ENCODE data around the gene MMS22L. TPM values are rescaled to one million over a fixed set of nuclear protein-coding genes. Genes with fewer than 3 reads are reported as not detected.
"Not testable (repeated sequence)": the region's sequence is repeated elsewhere in the genome, so short reads cannot be mapped to it uniquely, and the experiment has no call there.

Gene MMS22L
- total RNA-seq, 2 experiments from 2014 or later, result 41.7 to 45.1 TPM

DNA sequence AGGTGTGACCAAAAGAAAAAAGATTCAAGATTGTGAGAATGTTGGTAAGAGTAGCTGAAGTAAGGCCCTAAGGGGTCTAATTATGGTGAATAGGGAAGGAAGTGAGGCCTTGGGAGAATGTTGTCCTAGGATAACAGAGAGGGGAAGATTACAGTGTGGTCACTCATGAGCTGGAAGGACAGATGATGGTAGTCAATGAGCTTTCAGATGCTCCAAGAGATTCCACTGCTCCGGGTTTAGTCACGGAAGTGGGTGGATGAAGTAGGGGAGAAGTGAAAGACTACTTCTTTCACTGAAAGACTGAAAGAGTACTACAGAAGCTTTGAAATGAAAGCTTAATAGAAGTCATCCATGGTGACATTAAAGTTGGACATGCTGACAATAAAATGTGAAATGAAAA, 108.5 kb downstream of the MMS22L start:
- Mint-ChIP-seq H3K36me3 (ENCODE audit: low read depth) (peaks cover 31% of the 10 kb centered on the region), H3K4me3 (no peak overlapping the region), H3K9me3 (ENCODE audit: insufficient read depth) (no peaks in the 10 kb centered on the region), H3K4me1 (ENCODE audit: low read depth) (no peaks in the 10 kb centered on the region), H3K27ac (no peak overlapping the region), H3K27me3 (ENCODE audit: low read depth) (no peaks in the 10 kb centered on the region)
- CTCF ChIA-PET, result interaction anchor here (0.8 to 2.4 kb wide), 3 partner anchors 12 to 27 kb away, joined by 3 to 12 read pairs (median 3); no protein-coding TSS in a partner anchor
- DNase-seq (no peak), ATAC-seq (no peak)
- POLR2A ChIA-PET, result no interaction called here

DNA sequence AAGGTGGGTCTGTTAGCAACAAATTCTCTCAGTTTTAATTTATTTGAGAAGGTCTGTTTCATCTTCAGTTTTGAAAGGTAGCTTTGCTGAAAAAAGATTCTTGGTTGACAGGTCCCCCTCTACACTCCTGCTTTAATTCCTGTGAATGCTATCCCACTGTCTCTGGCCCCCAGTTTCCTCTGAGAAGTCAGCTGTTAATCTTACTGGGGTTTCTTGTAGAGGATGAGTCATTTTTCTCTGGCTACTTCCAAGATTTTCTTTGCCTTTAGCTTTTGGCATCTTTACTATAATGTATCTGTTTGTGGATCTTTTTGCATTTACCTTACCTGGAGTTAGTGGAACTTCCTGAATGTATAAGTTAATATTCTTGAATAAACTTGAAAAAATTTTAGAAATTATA, 122.7 kb downstream of the MMS22L start:
- ChIA-PET POLR2A (no interaction called here), CTCF (no interaction called here)
- Mint-ChIP-seq H3K27ac (no peak overlapping the region), H3K4me3 (no peak overlapping the region), H3K36me3 (ENCODE audit: low read depth) (peaks cover 73% of the 10 kb centered on the region), H3K9me3 (ENCODE audit: insufficient read depth) (peaks cover 12% of the 10 kb centered on the region), H3K27me3 (ENCODE audit: low read depth) (no peaks in the 10 kb centered on the region), H3K4me1 (ENCODE audit: low read depth) (no peaks in the 10 kb centered on the region)
- no peak for ATAC-seq
- no peak for DNase-seq

DNA sequence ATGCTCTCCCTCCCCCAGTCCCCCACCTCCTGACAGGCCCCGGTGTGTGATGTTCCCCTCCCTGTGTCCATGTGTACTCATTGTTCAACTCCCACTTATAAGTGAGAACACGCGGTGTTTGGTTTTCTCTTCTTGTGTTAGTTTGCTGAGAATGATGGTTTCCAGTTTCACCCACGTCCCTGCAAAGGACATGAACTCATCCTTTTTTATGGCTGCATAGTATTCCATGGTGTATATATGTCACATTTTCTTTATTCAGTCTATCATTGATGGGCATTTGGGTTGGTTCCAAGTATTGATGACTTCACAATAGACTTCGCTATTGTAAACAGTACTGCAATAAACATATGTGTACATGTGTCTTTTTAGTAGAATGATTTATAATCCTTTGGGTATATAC, 127.6 kb downstream of the MMS22L start:
- H3K27me3 Mint-ChIP-seq (ENCODE audit: low read depth); ATAC-seq; CTCF ChIA-PET; POLR2A ChIA-PET; H3K27ac Mint-ChIP-seq; H3K4me3 Mint-ChIP-seq; DNase-seq; H3K9me3 Mint-ChIP-seq (ENCODE audit: insufficient read depth); H3K4me1 Mint-ChIP-seq (ENCODE audit: low read depth): not testable (repeated sequence)
- H3K36me3 Mint-ChIP-seq (ENCODE audit: low read depth), result peaks cover 53% of the 10 kb centered on the region

DNA sequence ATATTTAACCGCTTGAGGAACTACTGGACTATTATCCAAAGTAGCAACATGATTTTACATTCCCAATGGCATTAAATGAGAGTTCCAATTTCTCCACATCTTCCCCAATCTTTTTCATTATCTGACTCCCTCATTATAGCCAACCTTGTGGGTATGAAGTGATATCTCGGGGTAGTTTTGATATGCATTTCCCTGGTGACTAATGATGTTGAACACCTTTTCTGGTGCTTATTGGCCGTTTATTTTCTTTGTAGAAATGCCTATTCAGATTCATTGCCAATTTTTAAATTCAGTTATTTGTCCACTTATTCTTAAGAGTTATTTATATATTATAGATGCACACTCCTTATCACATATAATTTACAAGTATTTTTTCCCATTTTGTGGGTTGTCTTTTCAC, 129.0 kb downstream of the MMS22L start:
- Mint-ChIP-seq H3K27ac (no peak overlapping the region), H3K4me1 (ENCODE audit: low read depth) (no peaks in the 10 kb centered on the region), H3K9me3 (ENCODE audit: insufficient read depth) (peaks cover 5% of the 10 kb centered on the region), H3K27me3 (ENCODE audit: low read depth) (no peaks in the 10 kb centered on the region), H3K36me3 (ENCODE audit: low read depth) (peaks cover 54% of the 10 kb centered on the region), H3K4me3 (no peak overlapping the region)
- ChIA-PET CTCF (no interaction called here), POLR2A (no interaction called here)
- DNase-seq (no peak), ATAC-seq (no peak)

DNA sequence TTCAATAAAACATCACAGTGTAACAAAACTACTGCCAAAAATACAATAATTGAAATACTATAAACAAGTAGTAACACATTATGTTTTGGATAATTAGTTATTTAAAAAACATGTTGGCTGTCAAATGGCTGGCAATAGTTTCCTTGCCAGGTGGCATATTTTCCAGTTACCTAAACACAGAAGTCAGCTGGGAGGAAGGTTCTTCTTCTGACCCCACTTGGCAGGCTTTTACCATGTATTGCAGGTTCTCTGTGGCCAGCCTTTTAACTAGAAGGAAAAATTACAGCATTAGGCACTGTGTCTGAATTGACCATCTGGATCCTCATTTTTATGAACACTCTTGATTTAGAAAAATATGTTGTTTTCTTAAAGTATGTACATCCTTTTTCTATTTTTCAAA, 131.4 kb downstream of the MMS22L start:
- Mint-ChIP-seq H3K36me3 (ENCODE audit: low read depth) (peaks cover 35% of the 10 kb centered on the region), H3K9me3 (ENCODE audit: insufficient read depth) (peaks cover 1% of the 10 kb centered on the region), H3K27me3 (ENCODE audit: low read depth) (no peaks in the 10 kb centered on the region), H3K4me1 (ENCODE audit: low read depth) (no peaks in the 10 kb centered on the region), H3K27ac (no peak overlapping the region), H3K4me3 (no peak overlapping the region)
- CTCF ChIA-PET, result no interaction called here
- no peak for DNase-seq
- POLR2A ChIA-PET, result no interaction called here
- ATAC-seq, result no peak

DNA sequence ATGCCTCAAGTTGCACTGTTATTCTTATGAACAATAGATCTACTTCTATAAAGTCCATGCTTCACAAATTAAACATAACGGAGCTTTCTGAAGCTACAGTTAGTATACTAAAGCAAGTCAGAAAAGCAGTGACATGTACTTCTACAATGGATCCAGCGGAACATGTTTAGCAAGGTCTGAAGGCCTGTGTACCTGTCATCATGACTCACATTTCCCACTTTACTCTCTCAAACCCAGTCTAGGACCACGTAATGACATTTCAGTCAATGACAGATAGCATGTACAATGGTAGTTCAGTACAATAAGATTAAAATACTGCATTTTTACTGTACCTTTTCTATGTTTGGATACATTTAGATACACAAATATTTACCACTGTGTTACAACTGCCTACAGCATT, 132.1 kb downstream of the MMS22L start:
- Mint-ChIP-seq H3K9me3 (ENCODE audit: insufficient read depth) (no peaks in the 10 kb centered on the region), H3K36me3 (ENCODE audit: low read depth) (peaks cover 31% of the 10 kb centered on the region), H3K4me1 (ENCODE audit: low read depth) (no peaks in the 10 kb centered on the region), H3K4me3 (no peak overlapping the region), H3K27me3 (ENCODE audit: low read depth) (no peaks in the 10 kb centered on the region), H3K27ac (no peak overlapping the region)
- DNase-seq, result no peak
- CTCF ChIA-PET, result no interaction called here
- POLR2A ChIA-PET, result no interaction called here
- no peak for ATAC-seq

DNA sequence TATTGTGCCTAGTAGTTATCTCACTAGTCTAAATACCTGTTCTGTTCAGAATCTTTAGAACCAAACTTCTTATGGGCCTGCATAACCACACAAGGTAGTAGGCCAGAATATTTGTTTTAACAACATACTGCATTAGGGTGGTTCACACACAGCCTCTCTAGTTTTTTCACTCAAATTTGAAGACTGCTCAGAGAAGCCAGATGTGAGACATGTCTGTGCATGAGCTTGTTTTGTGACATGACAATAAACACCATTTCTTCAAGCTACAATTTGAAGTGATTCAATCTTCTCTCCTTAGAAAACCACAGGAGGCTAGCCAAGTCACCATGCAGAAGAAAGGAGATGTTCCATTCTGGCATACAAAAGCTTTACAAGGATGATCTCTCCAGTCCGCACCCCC, 135.6 kb downstream of the MMS22L start:
- DNase-seq, result no peak
- Mint-ChIP-seq H3K4me1 (ENCODE audit: low read depth) (no peaks in the 10 kb centered on the region), H3K27me3 (ENCODE audit: low read depth) (no peaks in the 10 kb centered on the region), H3K27ac (no peak overlapping the region), H3K4me3 (no peak overlapping the region), H3K9me3 (ENCODE audit: insufficient read depth) (no peaks in the 10 kb centered on the region), H3K36me3 (ENCODE audit: low read depth) (peaks cover 41% of the 10 kb centered on the region)
- ChIA-PET POLR2A (no interaction called here), CTCF (no interaction called here)
- ATAC-seq, result no peak

DNA sequence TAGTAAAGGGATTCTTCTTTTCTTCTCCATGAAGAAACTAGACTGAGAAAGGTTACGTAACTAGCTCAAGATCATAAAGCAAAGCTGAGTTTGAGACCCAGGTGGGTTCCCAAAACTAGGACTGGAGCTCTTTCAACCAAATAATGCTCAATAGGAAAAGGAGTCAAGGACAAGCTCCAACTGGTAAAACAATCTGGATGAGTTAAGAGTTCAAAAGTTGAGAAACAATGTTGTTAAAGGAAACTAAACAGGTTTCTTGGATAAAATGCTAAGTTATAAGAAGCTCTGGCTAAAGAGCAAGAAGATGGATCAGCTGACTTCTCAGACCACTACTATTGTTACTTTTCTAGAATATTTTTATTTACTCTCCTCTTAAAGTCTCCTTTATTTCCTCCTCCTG, 137.3 kb downstream of the MMS22L start:
- Mint-ChIP-seq H3K27me3 (ENCODE audit: low read depth) (no peaks in the 10 kb centered on the region), H3K4me1 (ENCODE audit: low read depth) (no peaks in the 10 kb centered on the region), H3K36me3 (ENCODE audit: low read depth) (peaks cover 34% of the 10 kb centered on the region), H3K27ac (no peak overlapping the region), H3K4me3 (no peak overlapping the region), H3K9me3 (ENCODE audit: insufficient read depth) (no peaks in the 10 kb centered on the region)
- CTCF ChIA-PET, result interaction anchor here (1.2 kb wide), 1 partner anchor 36 kb away, joined by 3 read pairs; no protein-coding TSS in a partner anchor
- DNase-seq (no peak), ATAC-seq (no peak)
- POLR2A ChIA-PET, result no interaction called here

DNA sequence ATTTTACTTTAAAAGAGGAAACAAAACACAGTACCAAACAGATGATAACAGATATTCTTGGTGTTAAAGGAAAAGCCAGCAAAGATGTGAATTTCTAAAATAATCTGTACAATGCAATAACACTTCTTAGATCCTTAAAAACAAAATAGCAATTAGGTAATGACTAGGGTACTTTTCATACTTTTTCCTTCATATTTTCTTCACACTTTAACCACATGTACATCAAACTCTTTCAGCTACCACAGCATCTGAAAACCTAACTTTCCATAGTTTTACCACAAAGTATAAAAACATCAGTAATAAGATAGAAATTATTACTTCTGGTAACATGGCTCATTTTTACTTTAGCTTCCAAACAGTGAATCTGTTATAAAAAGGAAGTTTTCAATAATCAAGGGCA, 141.3 kb downstream of the MMS22L start:
- Mint-ChIP-seq H3K4me3 (no peak overlapping the region), H3K9me3 (ENCODE audit: insufficient read depth) (no peaks in the 10 kb centered on the region), H3K36me3 (ENCODE audit: low read depth) (peaks cover 20% of the 10 kb centered on the region), H3K27ac (no peak overlapping the region), H3K4me1 (ENCODE audit: low read depth) (no peaks in the 10 kb centered on the region), H3K27me3 (ENCODE audit: low read depth) (no peaks in the 10 kb centered on the region)
- ATAC-seq (no peak), DNase-seq (no peak)
- POLR2A ChIA-PET, result interaction anchor here (1.7 kb wide), 1 partner anchor 10 kb away, joined by 4 read pairs; no protein-coding TSS in a partner anchor
- CTCF ChIA-PET, result no interaction called here

DNA sequence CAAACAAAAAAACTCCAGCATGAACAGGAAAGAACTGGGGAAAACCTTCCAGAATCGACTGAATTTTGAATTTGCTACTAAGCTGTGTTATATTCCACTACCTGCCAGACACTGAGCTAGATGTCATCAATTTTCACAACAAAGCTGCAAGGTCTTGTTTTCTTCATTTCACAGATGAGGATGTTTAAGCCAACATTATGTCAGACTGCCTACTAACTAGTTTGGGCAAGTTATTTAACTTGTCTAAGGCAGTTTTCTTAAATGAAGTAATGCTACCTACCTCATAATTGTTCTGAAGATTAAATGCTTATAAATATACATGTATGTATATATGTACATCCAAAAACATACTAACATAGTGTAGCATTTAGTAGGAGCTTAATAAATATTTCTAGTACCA, 144.4 kb downstream of the MMS22L start:
- no peak for ATAC-seq
- H3K27me3 Mint-ChIP-seq (ENCODE audit: low read depth), result no peaks in the 10 kb centered on the region
- POLR2A ChIA-PET, result no interaction called here
- DNase-seq, result no peak
- H3K9me3 Mint-ChIP-seq (ENCODE audit: insufficient read depth), result no peaks in the 10 kb centered on the region
- CTCF ChIA-PET, result interaction anchor here (0.6 to 0.9 kb wide), 2 partner anchors 11 to 79 kb away, joined by 3 to 5 read pairs; no protein-coding TSS in a partner anchor
- H3K36me3 Mint-ChIP-seq (ENCODE audit: low read depth), result peaks cover 5% of the 10 kb centered on the region
- H3K27ac Mint-ChIP-seq, result no peak overlapping the region
- H3K4me1 Mint-ChIP-seq (ENCODE audit: low read depth), result no peaks in the 10 kb centered on the region
- no peak overlapping the region for H3K4me3 Mint-ChIP-seq

DNA sequence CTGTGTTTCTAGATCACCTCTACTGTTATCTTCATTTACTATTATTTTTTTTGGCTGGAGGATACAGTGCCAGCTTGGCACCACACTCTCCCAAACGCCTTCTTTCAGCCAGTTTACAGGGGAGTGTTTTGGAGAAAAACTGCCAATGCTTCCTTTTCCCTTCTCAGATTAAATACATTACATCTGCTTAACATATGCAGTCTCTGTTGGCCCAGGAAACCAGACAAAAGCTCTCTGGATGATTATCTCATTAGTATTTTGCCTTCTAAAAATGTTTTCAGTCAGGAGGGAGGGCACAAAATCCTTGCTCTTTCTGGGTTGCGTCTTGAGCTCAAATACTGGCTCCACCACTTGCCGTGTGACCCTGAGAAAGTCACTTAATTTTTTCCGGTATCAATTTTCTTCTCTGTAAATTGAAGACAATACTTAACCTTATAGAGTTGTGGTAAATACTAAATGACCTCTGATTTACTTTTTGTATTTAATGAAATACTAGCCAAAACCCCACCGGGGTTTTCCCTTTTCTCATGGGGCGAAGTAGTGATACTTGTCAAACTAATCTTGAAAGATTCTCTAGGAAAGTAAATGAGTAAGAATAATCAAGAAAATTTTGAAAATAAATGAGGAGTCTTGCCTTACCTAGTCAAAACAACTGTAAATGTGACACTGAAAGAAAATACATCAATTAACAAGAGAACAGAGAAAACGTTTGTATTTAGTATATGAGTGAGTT, 146.2 kb downstream of the MMS22L start:
- ATAC-seq (no peak), DNase-seq (no peak)
- no peak overlapping the region for H3K27ac Mint-ChIP-seq
- ChIA-PET POLR2A (no interaction called here), CTCF (no interaction called here)
- H3K27me3 Mint-ChIP-seq (ENCODE audit: low read depth), result no peaks in the 10 kb centered on the region
- H3K9me3 Mint-ChIP-seq (ENCODE audit: insufficient read depth), result no peaks in the 10 kb centered on the region
- H3K4me3 Mint-ChIP-seq, result no peak overlapping the region
- H3K4me1 Mint-ChIP-seq (ENCODE audit: low read depth), result no peaks in the 10 kb centered on the region
- H3K36me3 Mint-ChIP-seq (ENCODE audit: low read depth), result no peaks in the 10 kb centered on the region

DNA sequence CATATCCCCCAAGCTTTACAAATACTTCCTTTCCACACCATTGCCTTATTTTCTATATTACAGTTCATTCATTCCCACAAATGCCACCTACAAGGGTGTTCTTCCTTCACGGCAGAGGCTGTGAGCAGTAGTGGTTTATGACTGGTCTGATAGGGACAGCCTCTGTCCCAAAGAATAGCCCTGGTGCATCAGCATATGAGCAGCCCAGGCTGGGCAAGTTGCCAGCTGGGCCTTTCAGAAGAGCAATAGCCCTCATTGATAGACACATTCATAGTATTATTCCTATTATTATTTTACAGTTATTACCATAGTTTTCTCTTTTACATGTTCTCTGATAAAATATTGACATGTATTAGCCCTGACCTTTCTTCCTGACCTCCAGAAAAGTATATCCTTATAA, 149.9 kb downstream of the MMS22L start:
- ATAC-seq (no peak), DNase-seq (no peak)
- Mint-ChIP-seq H3K4me3 (no peak overlapping the region), H3K27ac (no peak overlapping the region), H3K4me1 (ENCODE audit: low read depth) (no peaks in the 10 kb centered on the region), H3K36me3 (ENCODE audit: low read depth) (no peaks in the 10 kb centered on the region), H3K9me3 (ENCODE audit: insufficient read depth) (no peaks in the 10 kb centered on the region), H3K27me3 (ENCODE audit: low read depth) (no peaks in the 10 kb centered on the region)
- CTCF ChIA-PET, result no interaction called here
- POLR2A ChIA-PET, result no interaction called here

DNA sequence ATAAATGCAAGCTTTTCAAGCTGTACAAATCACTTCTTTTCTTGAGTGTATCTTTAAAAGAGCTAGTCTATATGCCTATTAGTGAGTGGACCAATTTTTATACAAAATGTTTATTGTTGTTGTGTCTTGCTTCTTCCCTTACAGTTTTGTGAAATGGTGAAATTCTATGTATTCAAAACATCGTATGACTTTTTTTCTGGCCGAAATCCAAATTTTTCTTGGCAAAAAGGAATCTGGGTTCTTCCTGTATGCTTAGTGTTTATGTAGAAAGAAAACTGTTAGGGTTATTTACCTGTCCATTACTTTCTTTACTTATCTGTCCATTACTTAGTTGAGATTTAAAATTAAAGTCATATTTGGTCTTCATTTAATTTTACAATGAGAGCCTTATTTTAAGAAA, 153.9 kb downstream of the MMS22L start:
- ChIA-PET CTCF (interaction anchor here (1.1 kb wide), 1 partner anchor 8 kb away, joined by 3 read pairs; no protein-coding TSS in a partner anchor), POLR2A (no interaction called here)
- Mint-ChIP-seq H3K4me1 (ENCODE audit: low read depth) (no peaks in the 10 kb centered on the region), H3K36me3 (ENCODE audit: low read depth) (no peaks in the 10 kb centered on the region), H3K9me3 (ENCODE audit: insufficient read depth) (no peaks in the 10 kb centered on the region), H3K27ac (no peak overlapping the region), H3K27me3 (ENCODE audit: low read depth) (no peaks in the 10 kb centered on the region), H3K4me3 (no peak overlapping the region)
- ATAC-seq (no peak), DNase-seq (no peak)
